ENCODE data around the gene SPACA5.

DNA sequence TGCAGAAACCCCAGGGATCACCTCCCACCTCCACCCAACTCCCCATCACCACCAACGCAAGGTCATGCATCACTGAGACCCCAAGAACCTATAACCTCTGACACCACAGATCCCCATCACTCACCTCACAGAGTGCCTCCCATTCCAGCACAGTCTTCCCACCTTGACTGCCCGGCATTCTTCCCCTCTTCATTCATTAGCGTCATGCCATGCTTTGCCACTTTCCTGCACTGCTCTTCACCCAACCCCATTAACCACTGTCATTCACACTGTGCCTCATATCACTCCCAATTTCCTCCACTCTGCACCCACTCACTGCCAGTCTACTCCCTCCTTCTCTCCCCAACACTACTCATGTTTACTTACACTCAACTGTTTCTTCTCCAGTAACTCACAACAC lies 33.6 kb upstream of the SPACA5 start:
- TF ChIP-seq POLR2AphosphoS5 (IDR thresholded peaks at IDR 0.05; ENCODE audit: low read depth, low read length): no peak
- no peak for TF ChIP-seq POLR2A (IDR thresholded peaks at IDR 0.05; ENCODE audit: low read depth, low read length)
- TF ChIP-seq TAF1 (IDR thresholded peaks at IDR 0.05; ENCODE audit: borderline replicate concordance, low read depth, low read length): no peak
